Testis (tissue), 3 donors: ENCODE results near the gene HUNK. TPM values are rescaled to one million over a fixed set of nuclear protein-coding genes. Genes with fewer than 3 reads are reported as not detected.
"Not testable (repeated sequence)": the region's sequence is repeated elsewhere in the genome, so short reads cannot be mapped to it uniquely, and the experiment has no call there.

ENCODE experiments used
- DNase-seq: peaks from one replicate; pipeline ENCODE4 v3.0.0-alpha.2; 2019
- H3K27ac ChIP-seq, 2 donors: fragments of 200-600 bp; sonication (generic); one replicate each; pipeline ENCODE4 v1.5.1; 2019
- H3K27me3 ChIP-seq: fragments of 200-600 bp; sonication (generic); one replicate; pipeline ENCODE4 v1.5.1; 2019
- H3K36me3 ChIP-seq: fragments of 200-600 bp; sonication (generic); one replicate; pipeline ENCODE4 v1.5.1; 2017; ENCODE audit warnings: low read depth; ENCODE audit errors: missing control alignments
- H3K4me1 ChIP-seq: fragments of 200-600 bp; sonication (generic); one replicate; pipeline ENCODE4 v1.5.1; 2019
- H3K4me3 ChIP-seq, 2 donors: fragments of 200-600 bp; sonication (generic); one replicate each; pipeline ENCODE4 v1.5.1; 2017 to 2019
- H3K9me3 ChIP-seq: fragments of 200-600 bp; sonication (generic); one replicate; pipeline ENCODE4 v1.5.1; 2017
- POLR2A ChIP-seq: fragments of 450-650 bp; IDR thresholded peaks from one replicate; pipeline ENCODE4 v1.6.1; 2017; ENCODE audit warnings: antibody characterized with exemption, mild to moderate bottlenecking, moderate library complexity
- WGBS, 2 donors: methylation state at CpG; one replicate each; pipeline ENCODE4 v1.1.5; 2018; 5-methylcytosine and 5-hydroxymethylcytosine counted together
- intact Hi-C: fragments of 100-400 bp; cut with DNase I; formaldehyde crosslinking; loops from one replicate; pipeline ENCODE4 v1.15.1; 2023; ENCODE audit warnings: low total_unique reads
- polyA plus RNA-seq: library from polyadenylated mRNA; stranded (reverse); fragments of 350-450 nt; fragmentation: Illumina TruSeq; extraction: RNeasy Lipid Tissue Mini Kit (QIAGEN cat#74804); gene quantifications from one replicate; pipeline ENCODE4 v1.2.3, GENCODE V29; 2014; ENCODE audit warnings: low read depth, low replicate concordance; ENCODE audit not compliant: insufficient read depth
- total RNA-seq, 2 donors: library from RNA; depleted of rRNA; stranded (reverse); fragments of >200 nt; gene quantifications; one replicate each; pipeline ENCODE4 v1.2.3, GENCODE V29; 2016
- TF ChIP-seq, protein P1 (sequence below), 3 experiments: fragments of 450-650 bp in 2 of 3; fragments of 200-600 bp in 1 of 3; sonication (generic) in 1 of 3; IDR thresholded peaks; one replicate each; pipeline ENCODE4 v1.5.1; 2016 to 2019; ENCODE audit warnings: antibody characterized with exemption in 3 of 3, mild to moderate bottlenecking in 2 of 3, moderate library complexity in 1 of 3

The HUNK gene
- total and polyA plus RNA-seq, 3 donors from 2014 or later: 2.1 to 7.6 (median 6.8) TPM

DNA sequence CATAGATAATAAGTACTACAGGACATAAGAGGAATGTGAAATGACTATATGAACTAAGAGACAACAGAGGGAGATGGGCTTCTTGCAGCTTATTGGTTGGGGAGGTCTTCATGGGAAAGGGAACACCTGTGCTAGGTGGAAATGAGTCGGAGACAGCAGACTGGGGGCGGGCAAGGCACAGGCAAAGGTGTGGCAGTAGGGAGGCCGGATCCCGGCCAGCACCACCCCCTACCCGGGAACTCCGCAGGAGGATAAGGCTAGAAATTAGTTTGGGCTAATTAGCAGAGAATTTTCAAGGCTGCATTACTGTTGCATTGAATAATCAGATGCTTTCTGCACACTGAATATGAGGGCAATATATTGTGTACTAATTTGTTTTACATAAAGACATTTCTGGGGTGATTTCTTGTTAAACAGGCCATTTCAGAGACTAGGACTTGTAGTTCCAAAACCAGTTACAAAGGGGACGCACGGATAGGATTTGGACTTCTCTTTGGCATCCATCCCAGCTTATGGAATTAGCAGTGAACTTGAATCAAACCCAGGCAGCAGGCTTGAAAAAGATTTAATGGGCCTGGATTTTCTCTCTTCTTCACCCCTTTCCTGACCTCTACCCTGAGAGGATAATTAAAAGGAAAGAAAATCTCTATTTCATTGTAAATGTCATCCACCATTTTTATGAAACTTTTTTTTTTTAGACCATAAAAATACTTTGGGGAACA lies 2.2 kb upstream of the HUNK start:
- WGBS, 2 donors: 45 to 54% methylated on average over 8 of the region's 8 CpGs
- intact Hi-C loops: no loop called here

DNA sequence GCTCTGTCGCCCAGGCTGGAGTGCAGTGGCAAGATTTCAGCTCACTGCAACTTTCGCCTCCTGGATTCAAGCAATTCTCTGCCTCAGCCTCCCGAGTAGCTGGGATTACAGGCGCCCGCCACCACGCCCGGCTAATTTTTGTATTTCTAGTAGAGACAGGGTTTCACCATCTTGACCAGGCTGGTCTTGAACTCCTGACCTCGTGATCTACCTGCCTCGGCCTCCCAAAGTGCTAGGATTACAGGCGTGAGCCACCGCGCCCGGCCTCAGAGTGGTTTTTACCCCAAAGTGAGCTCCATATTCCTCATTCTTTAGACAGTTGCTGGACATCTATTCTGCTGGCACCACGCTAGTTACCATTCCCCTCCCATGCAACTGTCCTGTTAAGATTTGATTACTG lies 1.4 kb upstream of the HUNK start:
- peaks cover 15% of the 10 kb centered on the region for H3K4me1 ChIP-seq
- H3K9me3 ChIP-seq, H3K4me3 ChIP-seq, H3K27me3 ChIP-seq, H3K27ac ChIP-seq, DNase-seq, intact Hi-C loops, H3K36me3 ChIP-seq: not testable (repeated sequence)
- WGBS, 2 donors: 62 to 79% methylated on average over 14 of the region's 14 CpGs

More for the DNA sequence above, 2.2 kb upstream of the HUNK start:
- H3K4me1 ChIP-seq: peaks cover 15% of the 10 kb centered on the region
- no peak for TF ChIP-seq POLR2A
- TF ChIP-seq, protein P1, sequence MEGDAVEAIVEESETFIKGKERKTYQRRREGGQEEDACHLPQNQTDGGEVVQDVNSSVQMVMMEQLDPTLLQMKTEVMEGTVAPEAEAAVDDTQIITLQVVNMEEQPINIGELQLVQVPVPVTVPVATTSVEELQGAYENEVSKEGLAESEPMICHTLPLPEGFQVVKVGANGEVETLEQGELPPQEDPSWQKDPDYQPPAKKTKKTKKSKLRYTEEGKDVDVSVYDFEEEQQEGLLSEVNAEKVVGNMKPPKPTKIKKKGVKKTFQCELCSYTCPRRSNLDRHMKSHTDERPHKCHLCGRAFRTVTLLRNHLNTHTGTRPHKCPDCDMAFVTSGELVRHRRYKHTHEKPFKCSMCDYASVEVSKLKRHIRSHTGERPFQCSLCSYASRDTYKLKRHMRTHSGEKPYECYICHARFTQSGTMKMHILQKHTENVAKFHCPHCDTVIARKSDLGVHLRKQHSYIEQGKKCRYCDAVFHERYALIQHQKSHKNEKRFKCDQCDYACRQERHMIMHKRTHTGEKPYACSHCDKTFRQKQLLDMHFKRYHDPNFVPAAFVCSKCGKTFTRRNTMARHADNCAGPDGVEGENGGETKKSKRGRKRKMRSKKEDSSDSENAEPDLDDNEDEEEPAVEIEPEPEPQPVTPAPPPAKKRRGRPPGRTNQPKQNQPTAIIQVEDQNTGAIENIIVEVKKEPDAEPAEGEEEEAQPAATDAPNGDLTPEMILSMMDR (IDR thresholded peaks at IDR 0.05): no peak
- H3K9me3 ChIP-seq: no peaks in the 10 kb centered on the region
- no peak overlapping the region for H3K27ac ChIP-seq
- DNase-seq: no peak
- no peaks in the 10 kb centered on the region for H3K36me3 ChIP-seq
- H3K27me3 ChIP-seq: no peaks in the 10 kb centered on the region
- no peak overlapping the region for H3K4me3 ChIP-seq

DNA sequence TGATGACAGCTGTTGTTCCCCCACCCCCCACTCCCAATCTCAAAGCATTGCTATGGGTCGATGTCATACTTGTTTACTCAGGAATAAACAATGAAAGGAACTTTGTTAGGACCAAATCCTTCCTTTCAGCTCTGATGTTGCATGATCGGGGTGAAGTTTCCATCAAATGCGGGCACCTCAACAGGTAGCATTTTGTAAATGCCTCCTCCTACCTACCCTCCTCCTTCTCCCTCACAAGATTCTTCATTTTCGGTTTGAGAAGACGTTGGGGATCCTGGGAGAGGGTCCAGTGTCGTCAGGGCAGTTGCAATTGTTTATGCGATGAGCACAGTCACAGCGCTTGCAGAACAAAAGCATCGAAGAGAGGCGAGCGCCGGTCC lies 758 bp upstream of the HUNK start:
- TF ChIP-seq, protein P1 (IDR thresholded peaks at IDR 0.05): no peak
- TF ChIP-seq POLR2A: no peak
- no peak overlapping the region for H3K27ac ChIP-seq
- WGBS, 2 donors: 9 to 12% methylated on average over 12 of the region's 12 CpGs
- no peaks in the 10 kb centered on the region for H3K27me3 ChIP-seq
- peaks cover 15% of the 10 kb centered on the region for H3K4me1 ChIP-seq
- no peaks in the 10 kb centered on the region for H3K9me3 ChIP-seq
- H3K36me3 ChIP-seq: no peaks in the 10 kb centered on the region
- DNase-seq: no peak
- peak overlapping the region; percentile 57 to 75 for H3K4me3 ChIP-seq
- intact Hi-C loops: no loop called here

DNA sequence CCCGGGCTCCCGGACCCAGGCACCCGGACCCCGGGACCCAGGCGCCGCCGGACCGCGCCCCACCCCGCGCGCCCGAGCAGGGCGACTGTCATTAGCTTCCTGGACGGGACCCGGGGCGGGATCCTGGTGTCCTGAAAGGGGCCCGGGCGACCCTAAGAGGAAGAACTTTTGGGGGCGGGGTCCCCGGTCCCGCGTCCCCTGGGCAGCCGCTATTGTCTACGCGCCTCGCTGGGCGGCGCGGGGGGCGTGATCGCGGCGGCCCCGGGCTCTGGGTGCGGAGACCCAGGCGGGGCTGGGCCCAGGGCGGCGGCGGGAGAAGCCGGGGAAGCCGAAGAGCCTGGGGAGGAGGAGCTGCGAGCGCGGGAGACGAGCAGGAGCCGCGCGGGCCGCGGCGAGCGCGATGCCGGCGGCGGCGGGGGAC lies 465 bp downstream of the HUNK start:
- Histone ChIP-seq H3K27ac (peak overlapping the region in 1 of 2 donors; percentile 1), H3K4me1 (peaks cover 15% of the 10 kb centered on the region), H3K9me3 (no peaks in the 10 kb centered on the region), H3K27me3 (no peaks in the 10 kb centered on the region), H3K4me3 (peak overlapping the region; percentile 57 to 75), H3K36me3 (no peaks in the 10 kb centered on the region)
- no peak for TF ChIP-seq POLR2A
- TF ChIP-seq, protein P1 (IDR thresholded peaks at IDR 0.05): no peak
- DNase-seq: no peak
- 0% methylated on average over 28 of the region's 58 CpGs; no CpG with 5 or more reads in 1 of the 2 donors for WGBS, 2 donors
- intact Hi-C loops: no loop called here

DNA sequence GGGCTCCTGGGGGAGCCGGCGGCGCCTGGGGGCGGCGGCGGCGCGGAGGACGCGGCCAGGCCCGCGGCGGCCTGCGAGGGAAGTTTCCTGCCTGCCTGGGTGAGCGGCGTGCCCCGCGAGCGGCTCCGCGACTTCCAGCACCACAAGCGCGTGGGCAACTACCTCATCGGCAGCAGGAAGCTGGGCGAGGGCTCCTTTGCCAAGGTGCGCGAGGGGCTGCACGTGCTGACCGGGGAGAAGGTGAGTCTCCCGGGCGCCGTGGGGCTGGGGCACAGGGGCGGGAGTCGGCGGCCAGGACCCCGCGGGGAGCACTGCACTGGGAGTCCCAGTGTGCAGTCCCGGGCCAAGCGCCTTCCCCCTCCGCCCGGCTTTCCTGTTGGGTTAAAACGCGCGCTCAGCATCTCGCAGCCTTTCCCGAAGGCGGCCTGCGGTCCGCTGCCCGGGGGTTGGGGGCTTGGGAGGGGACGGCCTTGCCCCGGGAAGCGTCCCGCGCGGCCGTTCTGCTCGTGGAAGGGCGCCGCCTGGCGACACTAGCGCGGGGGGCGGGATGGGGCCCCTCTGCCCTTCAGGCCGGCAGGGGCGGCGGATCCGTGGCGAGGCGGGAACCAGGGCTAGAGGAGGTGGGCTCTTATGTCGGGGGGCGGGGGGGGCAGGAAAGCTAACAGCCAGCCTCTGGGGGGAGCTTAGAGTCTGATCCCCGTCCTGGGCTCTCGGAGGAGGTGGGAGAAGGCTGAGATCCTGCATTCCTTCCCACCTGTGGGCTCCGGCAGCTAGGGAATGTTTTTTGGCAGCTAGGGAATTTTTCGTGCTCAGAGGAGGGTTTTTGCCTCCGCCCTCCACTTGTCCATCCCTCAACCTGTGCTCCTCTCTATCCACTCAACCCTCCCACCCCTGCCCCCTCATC lies 1.1 kb downstream of the HUNK start:
- intact Hi-C loops: no loop called here
- peak; percentile 72 for DNase-seq
- TF ChIP-seq, protein P1 (IDR thresholded peaks at IDR 0.05): peak; percentile 33 to 74 (median 50)
- no peak for TF ChIP-seq POLR2A
- Histone ChIP-seq H3K4me3 (peak overlapping the region; percentile 57 to 75), H3K9me3 (no peaks in the 10 kb centered on the region), H3K27me3 (no peaks in the 10 kb centered on the region), H3K4me1 (peaks cover 15% of the 10 kb centered on the region), H3K27ac (no peak overlapping the region), H3K36me3 (no peaks in the 10 kb centered on the region)
- 3 to 27% methylated on average over 5 to 62 of the region's 77 CpGs for WGBS, 2 donors
